Kidney (tissue), 14 donors: ENCODE data around the gene KCNJ13. TPM values are rescaled to one million over a fixed set of nuclear protein-coding genes. Genes with fewer than 3 reads are reported as not detected.

Source experiments
- DNase-seq, 5 donors: peaks; one replicate each; pipeline ENCODE4 v3.0.0-alpha.2; 2013 to 2020
- FAIRE-seq: peaks from 2 replicates; lab custom pipeline; 2012; peaks lifted over from hg19 to GRCh38; lab: Jason Lieb, UNC
- H3K27ac ChIP-seq, 2 donors: one replicate each; pipeline ENCODE4 v1.7.0; 2013; ENCODE audit warnings: low read depth in 2 of 2, low read length in 2 of 2, inconsistent platforms in 1 of 2
- H3K27me3 ChIP-seq: one replicate; pipeline ENCODE4 v1.7.1; 2013; ENCODE audit warnings: low read length, inconsistent platforms; ENCODE audit not compliant: control insufficient read depth, insufficient read depth
- H3K36me3 ChIP-seq, 3 donors: one replicate each; pipeline versions ENCODE4 v1.7.0 to v1.7.1; 2013; ENCODE audit warnings: low read length in 3 of 3, control low read depth in 1 of 3, inconsistent platforms in 1 of 3; ENCODE audit not compliant: insufficient read depth in 3 of 3, control insufficient read depth in 2 of 3
- H3K4me1 ChIP-seq, 3 donors: one replicate each; pipeline versions ENCODE4 v1.7.0 to v1.7.1; 2013; ENCODE audit warnings: low read length in 3 of 3, inconsistent platforms in 1 of 3, low read depth in 1 of 3; ENCODE audit not compliant: control insufficient read depth in 2 of 3, insufficient read depth in 2 of 3
- H3K4me3 ChIP-seq, 3 donors: one replicate each; pipeline versions ENCODE4 v1.7.0 to v1.8.1; 2013; ENCODE audit warnings: low read length in 3 of 3, control low read depth in 1 of 3, inconsistent platforms in 1 of 3
- H3K9ac ChIP-seq, 3 donors: one replicate each; pipeline versions ENCODE4 v1.7.0 to v1.7.1; 2013; ENCODE audit warnings: low read length in 3 of 3, control low read depth in 1 of 3, inconsistent platforms in 1 of 3
- H3K9me3 ChIP-seq, 3 donors: one replicate each; pipeline versions ENCODE4 v1.7.0 to v1.7.1; 2013; ENCODE audit warnings: low read length in 3 of 3, control low read depth in 1 of 3, inconsistent platforms in 1 of 3; ENCODE audit not compliant: control insufficient read depth in 2 of 3, insufficient read depth in 1 of 3
- intact Hi-C: fragments of 100-400 bp; cut with DNase I; formaldehyde crosslinking; loops from one replicate; pipeline ENCODE4 v1.11.1; 2022
- polyA plus RNA-seq: library from polyadenylated mRNA; stranded (reverse); fragments of 350-450 nt; fragmentation: Illumina TruSeq; extraction: RNeasy Lipid Tissue Mini Kit (QIAGEN cat#74804); gene quantifications from one replicate; pipeline ENCODE4 v1.2.3, GENCODE V29; 2014; ENCODE audit warnings: low read depth, low replicate concordance; ENCODE audit not compliant: insufficient read depth
- total RNA-seq: library from RNA; stranded (reverse); fragmentation: NEBNext Ultra II Directional; extraction: Animal tissue kit (Norgen Biotek cat#: 25700); gene quantifications from one replicate; pipeline ENCODE4 v1.2.1, GENCODE V29; 2021
- TF ChIP-seq, protein P1 (sequence below): IDR thresholded peaks from 3 replicates; pipeline ENCODE4 v1.5.1; 2012; ENCODE audit warnings: mild to moderate bottlenecking, moderate library complexity, borderline replicate concordance; ENCODE audit not compliant: insufficient read depth; ENCODE audit errors: extremely low read depth
- donor health status: control.
- donor health status: control.
- donor health status: control.
- donor health status: control.
- donor health status: control.
- donor health status: DM: yes; HTN: yes; CAD: no.
- donor health status: Normal renal cell carcinoma (clear cell type).

Gene KCNJ13
- total and polyA plus RNA-seq, 2 donors from 2014 or later: 2.0 TPM; not detected in 1

- Histone ChIP-seq H3K9ac (no peak overlapping the region), H3K27ac (peak overlapping the region; percentile 2 to 32), H3K4me3 (no peak overlapping the region), H3K9me3 (no peaks in the 10 kb centered on the region), H3K27me3 (no peaks in the 10 kb centered on the region), H3K36me3 (no peaks in the 10 kb centered on the region), H3K4me1 (peaks cover 0 to 28% (median 8%) of the 10 kb centered on the region in 3 donors)
- FAIRE-seq (peak; percentile 75), DNase-seq (peak in 1 of 5 donors; percentile 35)
- TF ChIP-seq, protein P1, sequence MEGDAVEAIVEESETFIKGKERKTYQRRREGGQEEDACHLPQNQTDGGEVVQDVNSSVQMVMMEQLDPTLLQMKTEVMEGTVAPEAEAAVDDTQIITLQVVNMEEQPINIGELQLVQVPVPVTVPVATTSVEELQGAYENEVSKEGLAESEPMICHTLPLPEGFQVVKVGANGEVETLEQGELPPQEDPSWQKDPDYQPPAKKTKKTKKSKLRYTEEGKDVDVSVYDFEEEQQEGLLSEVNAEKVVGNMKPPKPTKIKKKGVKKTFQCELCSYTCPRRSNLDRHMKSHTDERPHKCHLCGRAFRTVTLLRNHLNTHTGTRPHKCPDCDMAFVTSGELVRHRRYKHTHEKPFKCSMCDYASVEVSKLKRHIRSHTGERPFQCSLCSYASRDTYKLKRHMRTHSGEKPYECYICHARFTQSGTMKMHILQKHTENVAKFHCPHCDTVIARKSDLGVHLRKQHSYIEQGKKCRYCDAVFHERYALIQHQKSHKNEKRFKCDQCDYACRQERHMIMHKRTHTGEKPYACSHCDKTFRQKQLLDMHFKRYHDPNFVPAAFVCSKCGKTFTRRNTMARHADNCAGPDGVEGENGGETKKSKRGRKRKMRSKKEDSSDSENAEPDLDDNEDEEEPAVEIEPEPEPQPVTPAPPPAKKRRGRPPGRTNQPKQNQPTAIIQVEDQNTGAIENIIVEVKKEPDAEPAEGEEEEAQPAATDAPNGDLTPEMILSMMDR: no peak
- intact Hi-C loops: no loop called here
Measured at GRCh38 chr2:232779934-232780333, 3.6 kb upstream of the KCNJ13 start.

DNA sequence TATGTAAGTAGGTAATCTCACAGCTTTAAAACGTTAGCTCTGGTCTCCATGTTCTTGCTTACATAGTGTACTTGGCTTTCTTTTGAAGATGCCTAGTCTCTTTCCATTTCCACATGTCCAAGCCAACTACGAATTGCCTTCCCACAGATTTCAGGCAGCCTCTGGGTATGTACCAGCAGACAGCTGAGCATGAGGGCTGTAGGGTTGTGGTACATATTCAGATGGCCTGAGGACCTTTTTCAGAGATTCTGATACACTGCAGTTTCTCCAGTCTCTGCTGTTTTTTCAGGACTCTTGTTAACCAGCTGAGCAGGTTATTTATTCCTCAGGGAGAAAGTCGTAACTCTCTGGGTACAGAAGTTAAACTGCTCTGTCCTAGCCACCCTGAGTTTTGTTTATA lies 3.1 kb upstream of the KCNJ13 start:
- no peak overlapping the region for H3K4me3 ChIP-seq
- TF ChIP-seq, protein P1: no peak
- intact Hi-C loops: no loop called here
- no peak for DNase-seq
- peaks cover 0 to 28% (median 8%) of the 10 kb centered on the region in 3 donors for H3K4me1 ChIP-seq
- peak overlapping the region; percentile 2 to 32 for H3K27ac ChIP-seq
- no peak for FAIRE-seq
- H3K27me3 ChIP-seq: no peaks in the 10 kb centered on the region
- no peaks in the 10 kb centered on the region for H3K9me3 ChIP-seq
- H3K36me3 ChIP-seq: no peaks in the 10 kb centered on the region
- H3K9ac ChIP-seq: no peak overlapping the region

GRCh38 chr2:232777276-232777675 lies 911 bp upstream of the KCNJ13 start:
- H3K9me3 ChIP-seq: no peaks in the 10 kb centered on the region
- TF ChIP-seq, protein P1: no peak
- H3K36me3 ChIP-seq: no peaks in the 10 kb centered on the region
- DNase-seq: no peak
- no peaks in the 10 kb centered on the region for H3K27me3 ChIP-seq
- no peak for FAIRE-seq
- no peak overlapping the region for H3K27ac ChIP-seq
- intact Hi-C loops: no loop called here
- no peak overlapping the region for H3K9ac ChIP-seq
- peaks cover 0 to 33% (median 11%) of the 10 kb centered on the region in 3 donors for H3K4me1 ChIP-seq
- H3K4me3 ChIP-seq: no peak overlapping the region

GRCh38 chr2:232773815-232774214 lies 2.5 kb downstream of the KCNJ13 start:
- intact Hi-C loops: no loop called here
- H3K9me3 ChIP-seq: no peaks in the 10 kb centered on the region
- FAIRE-seq: no peak
- H3K4me1 ChIP-seq: peaks cover 0 to 37% (median 7%) of the 10 kb centered on the region in 3 donors
- H3K9ac ChIP-seq: no peak overlapping the region
- no peak overlapping the region for H3K4me3 ChIP-seq
- H3K27me3 ChIP-seq: no peaks in the 10 kb centered on the region
- TF ChIP-seq, protein P1: no peak
- DNase-seq: no peak
- H3K27ac ChIP-seq: no peak overlapping the region
- peaks cover 0 to 4% (median 3%) of the 10 kb centered on the region in 3 donors for H3K36me3 ChIP-seq
